Endothelial cell of umbilical vein (primary cell): Measurements from ENCODE around the gene PDE7B.

ENCODE experiments used
- CTCF ChIP-seq, 2 donors: IDR thresholded peaks; 1 replicate in 1 of 2; 2 replicates in 1 of 2; pipeline ENCODE4 v1.5.1; 2011; ENCODE audit warnings: low read length in 2 of 2, mild to moderate bottlenecking in 2 of 2, moderate library complexity in 2 of 2, control low read depth in 1 of 2, inconsistent platforms in 1 of 2, low read depth in 1 of 2; ENCODE audit not compliant: insufficient read depth in 1 of 2; ENCODE audit errors: extremely low read depth in 1 of 2
- EZH2 ChIP-seq: IDR thresholded peaks from 2 replicates; pipeline ENCODE4 v1.6.1; 2012; ENCODE audit warnings: borderline replicate concordance, low read depth, mild to moderate bottlenecking, moderate library complexity, low read length, inconsistent platforms; ENCODE audit not compliant: severe bottlenecking
- FOS ChIP-seq: IDR thresholded peaks from 2 replicates; pipeline ENCODE4 v1.6.1; 2011; ENCODE audit warnings: mild to moderate bottlenecking, low read length, moderate library complexity, borderline replicate concordance; ENCODE audit not compliant: insufficient read depth
- GATA2 ChIP-seq: IDR thresholded peaks from 2 replicates; pipeline ENCODE4 v1.7.0; 2011; ENCODE audit warnings: low read depth, mild to moderate bottlenecking, moderate library complexity, mixed read lengths, low read length; ENCODE audit not compliant: insufficient read length, insufficient read depth
- JUN ChIP-seq: IDR thresholded peaks from 2 replicates; pipeline ENCODE4 v1.6.1; 2011; ENCODE audit warnings: borderline replicate concordance, low read depth; ENCODE audit not compliant: insufficient read length, insufficient read depth
- MAX ChIP-seq: IDR thresholded peaks from 2 replicates; pipeline ENCODE4 v1.6.1; 2011; ENCODE audit not compliant: insufficient read depth, insufficient read length
- POLR2A ChIP-seq: IDR thresholded peaks from 2 replicates; pipeline ENCODE4 v1.6.1; 2012; ENCODE audit warnings: low read depth, mild to moderate bottlenecking, control low read depth, low read length
- POLR2AphosphoS5 ChIP-seq: IDR thresholded peaks from 2 replicates; pipeline ENCODE4 v1.6.1; 2012; ENCODE audit warnings: low read depth, mild to moderate bottlenecking, control low read depth, low read length, moderate library complexity; ENCODE audit not compliant: insufficient read depth

- TF ChIP-seq POLR2AphosphoS5 (no peak), CTCF (IDR thresholded peaks at IDR 0.05; ENCODE audit: extremely low read depth in 1 of 2, insufficient read depth in 1 of 2, low read depth in 1 of 2, low read length in 2 of 2) (no peak), FOS (no peak), POLR2A (no peak), EZH2 (no peak), GATA2 (no peak), MAX (no peak), JUN (no peak)
Observed at GRCh38 chr6:136236466-136237293, 385.2 kb downstream of the PDE7B start.
